ENCODE measurements around the gene SLC6A18.

The SLC6A18 gene

DNA sequence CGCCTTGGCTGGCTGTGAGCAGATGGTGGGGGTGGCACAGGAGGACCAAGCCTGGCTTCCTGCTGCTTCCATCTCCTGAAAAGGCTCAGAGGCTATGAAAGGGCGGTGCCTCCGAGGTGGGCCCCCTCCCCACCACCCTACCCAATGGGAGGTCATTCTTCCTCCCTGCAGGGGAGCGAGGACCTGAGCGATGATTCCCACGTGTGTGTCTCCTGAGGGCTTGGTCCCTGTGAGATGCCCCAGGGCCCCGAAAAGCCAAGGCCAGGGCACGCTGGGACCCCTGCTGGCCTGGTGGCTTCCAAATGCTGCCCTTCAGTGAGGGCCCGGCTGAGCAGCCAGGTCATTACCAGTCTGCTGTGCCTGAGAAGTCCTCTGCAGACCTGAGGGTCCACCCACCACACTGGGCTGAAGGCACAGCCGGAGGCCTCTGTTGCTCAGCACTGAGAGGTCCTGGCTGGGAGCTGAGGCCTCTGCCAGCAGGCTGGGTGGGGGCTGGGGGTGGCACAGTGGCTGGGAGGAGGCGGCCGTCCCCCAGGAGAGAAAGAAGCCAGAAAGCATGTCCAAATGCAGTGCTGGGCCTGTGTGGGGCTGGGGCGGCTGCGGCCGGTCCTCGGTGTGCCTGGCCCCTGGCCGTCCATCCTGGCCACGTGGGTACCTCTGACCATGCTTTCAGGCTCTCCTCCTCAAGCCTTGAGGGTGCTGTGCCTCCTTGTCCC, 37.8 kb upstream of the SLC6A18 start:
- DNase-seq = no peak

DNA sequence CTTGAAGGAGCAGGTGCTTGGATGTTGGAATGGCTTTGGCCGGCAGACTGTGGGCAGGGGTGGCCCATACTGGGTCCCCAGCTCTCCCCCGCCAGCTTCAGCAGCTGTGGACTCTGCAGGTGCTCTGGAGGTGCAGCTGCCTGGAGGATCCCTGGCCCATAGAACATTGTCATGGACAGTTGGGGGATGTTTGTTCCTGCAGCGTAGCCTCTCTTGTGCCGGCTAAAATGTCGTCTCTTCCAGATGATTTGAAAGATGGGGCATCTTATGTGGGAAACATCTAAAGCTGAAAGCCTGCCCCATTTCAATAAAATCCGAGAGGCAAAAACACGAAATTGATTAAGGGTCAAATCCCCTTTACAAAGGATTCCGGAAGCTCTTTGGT, 37.2 kb upstream of the SLC6A18 start:
- no peak for DNase-seq

DNA sequence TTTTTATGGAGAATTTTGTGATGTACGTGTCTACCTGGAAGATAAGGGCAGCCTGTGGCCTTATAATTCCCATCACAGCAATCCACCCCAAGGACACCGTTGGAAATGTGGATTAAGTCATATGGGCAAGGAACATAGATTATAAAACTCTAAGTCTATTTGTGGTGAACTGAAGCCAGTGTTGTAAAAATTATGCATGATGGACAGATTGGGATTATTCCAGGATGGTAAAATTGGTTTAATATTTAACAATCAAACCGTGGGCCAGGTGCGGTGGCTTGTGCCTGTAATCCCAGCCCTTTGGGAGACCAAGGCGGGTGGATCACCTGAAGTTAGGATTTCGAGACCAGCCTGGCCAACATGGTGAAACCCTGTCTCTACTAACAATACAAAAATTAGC, 36.7 kb upstream of the SLC6A18 start:
- DNase-seq = no peak

DNA sequence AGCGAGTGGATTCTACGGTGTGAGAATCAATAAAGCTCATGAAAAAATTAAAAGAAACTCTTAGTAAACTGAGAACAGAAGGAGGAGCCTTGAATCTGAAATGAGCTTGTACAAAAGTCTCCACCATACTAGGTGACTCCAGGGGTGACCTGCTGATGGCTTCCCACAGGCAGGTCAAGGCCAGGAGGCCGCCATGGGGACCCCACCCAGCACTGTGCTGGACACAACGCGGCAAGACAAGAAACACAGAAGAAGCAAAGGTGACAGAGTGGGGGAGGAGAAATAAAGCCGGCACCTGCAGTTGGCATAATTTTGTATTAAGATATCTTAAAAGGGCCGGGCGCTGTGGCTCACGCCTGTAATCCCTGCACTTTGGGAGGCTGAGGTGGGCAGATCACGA, 35.9 kb upstream of the SLC6A18 start:
- DNase-seq = no peak

DNA sequence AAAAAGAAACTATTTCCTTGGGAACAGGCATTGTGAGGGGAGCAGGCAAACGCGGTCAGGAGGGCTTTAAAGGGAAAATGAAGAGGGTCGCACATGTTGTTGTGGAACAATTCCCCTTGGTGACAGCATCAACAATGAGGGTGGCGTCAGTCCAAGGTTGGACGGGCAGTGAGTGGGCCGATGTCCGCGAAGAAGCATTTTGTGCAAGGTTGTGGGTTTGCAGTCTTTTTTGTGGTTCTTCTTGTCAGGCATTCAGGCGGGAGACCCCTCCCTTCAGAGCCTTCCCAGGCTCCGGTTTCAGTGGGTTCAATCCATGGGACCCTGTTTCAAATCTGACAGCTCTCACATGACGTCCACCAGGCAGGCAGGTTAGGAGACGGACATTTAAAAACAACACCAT, 34.9 kb upstream of the SLC6A18 start:
- DNase-seq = no peak

DNA sequence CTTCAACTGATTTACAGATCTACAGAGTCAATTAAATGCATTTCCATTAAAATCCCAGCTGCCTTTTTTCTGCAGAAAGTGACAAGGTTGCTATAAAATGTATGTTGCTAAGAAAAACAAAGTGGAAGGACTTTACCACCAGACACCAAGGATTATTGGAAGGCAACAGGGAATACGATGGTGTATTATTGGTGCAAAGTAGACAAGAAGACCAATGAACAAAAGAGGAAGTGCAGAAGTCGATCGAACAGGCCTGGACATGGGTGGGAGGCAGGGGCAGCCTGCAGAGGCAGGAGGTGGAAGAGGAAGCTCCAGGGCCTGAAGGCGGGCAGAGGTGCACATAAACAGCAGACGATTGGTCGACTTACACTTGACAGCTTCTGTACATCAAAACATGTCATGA, 34.3 kb upstream of the SLC6A18 start:
- no peak for DNase-seq

DNA sequence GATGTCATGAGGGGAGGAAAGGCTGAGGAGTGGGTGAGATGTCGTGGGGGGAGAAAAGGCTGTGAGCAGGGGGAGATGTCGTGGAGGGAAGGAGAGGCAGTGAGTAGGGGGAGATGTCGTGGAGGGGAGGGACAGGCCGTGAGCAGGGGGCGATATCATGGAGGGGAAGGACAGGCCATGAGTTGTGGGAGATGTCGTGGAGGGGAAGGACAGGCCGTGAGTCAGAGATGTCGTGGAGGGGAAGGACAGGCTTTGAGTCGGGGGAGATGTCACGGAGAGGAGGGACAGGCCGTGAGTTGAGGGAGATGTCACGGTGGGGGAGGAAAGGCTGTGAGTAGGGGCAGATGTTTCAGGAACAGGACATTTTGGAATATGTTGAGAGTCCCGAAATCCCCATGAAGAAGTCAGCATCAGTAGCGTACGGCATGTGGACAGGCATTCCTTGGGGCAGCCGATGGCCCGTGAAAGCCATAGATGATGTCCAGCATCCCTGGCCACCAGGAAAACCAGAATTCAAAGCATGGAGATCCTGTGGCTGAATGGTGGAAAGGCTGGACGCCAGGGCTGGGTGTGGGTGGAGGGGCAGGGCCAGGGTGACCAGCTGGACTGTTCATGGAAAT, 32.1 kb upstream of the SLC6A18 start:
- DNase-seq = no peak

DNA sequence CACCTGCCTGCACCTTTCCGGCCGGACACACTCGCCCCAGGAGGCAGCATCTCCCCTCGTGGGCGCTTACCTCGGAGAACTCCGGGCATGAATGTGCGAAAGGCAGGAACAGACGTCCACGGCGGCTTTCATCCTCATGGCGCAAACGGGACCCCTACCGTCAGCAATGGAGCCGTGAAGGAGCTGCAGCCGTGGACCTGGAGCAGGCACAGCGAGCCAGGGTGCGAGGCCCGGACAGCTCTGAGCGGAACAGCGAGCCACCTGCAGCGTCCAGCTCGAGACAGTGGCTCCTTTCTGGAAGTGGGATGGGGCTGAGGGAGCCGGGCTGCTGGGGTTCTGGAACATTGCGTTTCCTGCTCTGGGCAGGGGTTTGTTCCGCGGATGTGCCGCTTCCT, 31.6 kb upstream of the SLC6A18 start:
- no peak for DNase-seq

DNA sequence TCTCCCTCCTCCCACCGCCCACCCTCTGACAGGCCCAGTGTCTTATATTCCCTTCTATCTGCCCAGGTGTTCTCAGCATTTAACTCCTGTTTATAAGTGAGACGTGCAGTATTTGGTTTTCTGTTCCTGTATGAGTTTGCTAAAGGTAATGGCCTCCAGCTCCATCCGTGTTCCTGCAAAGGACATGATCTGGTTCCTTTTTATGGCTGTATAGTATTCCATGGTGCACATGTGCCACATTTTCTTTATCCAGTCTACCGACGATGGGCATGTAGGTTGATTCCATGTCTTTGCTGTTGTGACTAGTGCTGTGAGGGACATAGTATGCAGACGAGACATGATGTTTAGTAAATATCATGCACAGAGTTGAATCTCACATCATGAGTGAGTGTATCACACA, 30.8 kb upstream of the SLC6A18 start:
- DNase-seq = no peak

DNA sequence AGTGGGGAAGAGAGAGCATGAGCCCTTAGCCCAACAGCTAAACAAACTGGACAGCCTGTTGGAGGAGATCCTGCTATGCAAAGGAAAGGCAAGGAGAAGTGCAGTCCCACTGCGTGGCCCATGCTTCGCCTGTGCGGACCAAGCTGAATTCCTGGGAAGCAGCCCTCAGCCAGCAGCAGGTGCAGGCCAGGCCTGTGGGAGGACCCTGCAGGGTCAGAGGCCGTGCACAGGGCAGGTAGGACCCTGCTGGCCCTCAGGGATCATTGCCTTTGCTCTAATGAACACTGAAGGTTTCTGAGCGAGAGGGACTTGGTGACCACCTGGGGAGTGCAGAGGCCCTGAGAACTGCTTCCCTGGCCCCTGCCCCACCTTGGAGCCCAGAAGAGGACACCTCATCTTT, 29.7 kb upstream of the SLC6A18 start:
- DNase-seq = no peak

DNA sequence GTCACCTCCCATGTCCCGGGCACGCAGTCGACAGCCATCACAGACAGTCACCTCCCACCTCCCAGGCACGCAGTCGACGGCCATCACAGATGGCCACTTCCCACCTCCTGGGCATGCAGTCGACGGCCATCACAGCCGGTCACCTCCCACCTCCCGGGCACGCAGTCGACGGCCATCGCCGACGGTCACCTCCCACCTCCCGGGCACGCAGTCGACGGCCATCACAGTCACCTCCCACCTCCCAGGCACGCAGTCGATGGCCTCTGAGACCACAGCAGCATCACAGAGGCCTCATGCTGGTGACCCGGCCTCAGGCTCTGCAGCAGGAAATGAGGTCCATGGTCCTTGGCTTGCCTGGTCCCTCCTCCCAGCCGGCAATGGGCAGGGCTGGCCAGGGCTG, 29.3 kb upstream of the SLC6A18 start:
- no peak for DNase-seq

DNA sequence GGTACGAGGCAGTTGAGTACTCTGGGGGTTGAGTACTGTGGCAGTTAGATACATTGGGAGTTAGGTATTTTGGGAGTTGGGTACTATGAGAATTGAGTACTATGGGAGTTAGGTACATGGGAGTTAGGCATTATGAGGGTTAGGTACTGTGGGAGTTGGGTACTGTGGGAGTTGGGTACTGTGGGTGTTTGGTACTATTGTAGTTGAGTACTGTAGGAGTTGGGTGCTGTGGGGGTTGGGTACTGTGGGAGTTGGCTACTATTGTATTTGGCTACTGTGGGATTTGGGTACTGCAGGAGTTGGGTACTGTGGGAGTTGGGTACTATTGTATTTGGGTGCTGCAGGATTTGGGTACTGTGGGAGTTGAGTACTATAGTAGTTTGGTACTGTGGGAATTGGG, 28.6 kb upstream of the SLC6A18 start:
- no peak for DNase-seq

DNA sequence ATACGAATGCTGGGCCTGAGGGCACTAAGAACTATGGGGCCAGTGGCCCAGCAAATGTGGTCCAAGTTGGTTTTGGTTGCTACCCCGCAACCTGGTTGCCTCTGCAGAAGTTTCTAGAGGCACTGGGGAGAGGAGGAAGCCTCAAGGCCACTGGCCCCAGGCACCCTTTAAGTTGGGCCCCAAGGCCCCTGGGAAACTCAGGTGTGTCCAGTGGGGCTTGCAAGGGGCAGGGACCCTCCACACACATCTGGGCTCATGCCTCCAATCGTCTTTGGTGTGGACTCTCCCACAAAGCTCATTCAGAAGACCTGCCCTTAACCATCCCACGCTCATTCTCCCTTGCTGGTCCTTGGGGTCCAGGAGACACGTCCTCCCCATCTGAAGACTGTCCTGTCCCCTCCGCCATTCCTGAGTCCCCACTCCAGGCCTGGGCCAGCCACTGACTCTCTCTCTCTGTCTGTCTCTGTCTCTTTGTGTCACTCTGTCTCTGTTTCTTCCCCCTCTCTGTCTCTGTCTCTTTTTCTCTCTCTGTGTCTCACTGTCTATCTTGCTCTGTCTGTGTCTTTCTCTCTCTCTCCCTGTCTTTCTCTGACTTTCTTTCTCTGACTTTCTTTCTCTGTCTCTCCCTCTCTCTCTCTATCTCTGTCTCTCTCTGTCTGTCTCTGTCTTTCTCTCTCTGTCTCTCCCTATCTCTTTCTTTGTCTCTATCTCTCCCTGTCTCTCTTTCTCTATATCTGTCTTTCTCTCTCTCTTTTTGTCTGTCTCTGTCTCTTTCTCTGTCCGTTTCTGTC, 27.1 kb upstream of the SLC6A18 start:
- no peak for DNase-seq

DNA sequence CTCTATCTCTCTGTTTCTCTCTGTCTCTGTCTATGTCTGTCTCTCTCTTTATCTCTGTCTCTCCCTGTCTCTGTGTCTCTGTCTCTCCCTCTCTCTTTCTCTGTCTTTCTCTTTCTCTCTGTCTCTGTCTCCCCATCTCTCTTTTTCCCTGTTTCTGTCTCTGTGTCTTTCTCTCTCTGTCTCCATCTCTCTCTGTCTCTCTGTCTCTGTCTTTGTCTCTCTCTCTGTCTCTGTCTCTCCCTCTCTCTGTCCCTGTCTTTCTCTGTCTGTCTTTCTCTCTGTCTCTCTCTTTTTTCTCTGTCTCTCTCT, 25.9 kb upstream of the SLC6A18 start:
- DNase-seq = no peak

DNA sequence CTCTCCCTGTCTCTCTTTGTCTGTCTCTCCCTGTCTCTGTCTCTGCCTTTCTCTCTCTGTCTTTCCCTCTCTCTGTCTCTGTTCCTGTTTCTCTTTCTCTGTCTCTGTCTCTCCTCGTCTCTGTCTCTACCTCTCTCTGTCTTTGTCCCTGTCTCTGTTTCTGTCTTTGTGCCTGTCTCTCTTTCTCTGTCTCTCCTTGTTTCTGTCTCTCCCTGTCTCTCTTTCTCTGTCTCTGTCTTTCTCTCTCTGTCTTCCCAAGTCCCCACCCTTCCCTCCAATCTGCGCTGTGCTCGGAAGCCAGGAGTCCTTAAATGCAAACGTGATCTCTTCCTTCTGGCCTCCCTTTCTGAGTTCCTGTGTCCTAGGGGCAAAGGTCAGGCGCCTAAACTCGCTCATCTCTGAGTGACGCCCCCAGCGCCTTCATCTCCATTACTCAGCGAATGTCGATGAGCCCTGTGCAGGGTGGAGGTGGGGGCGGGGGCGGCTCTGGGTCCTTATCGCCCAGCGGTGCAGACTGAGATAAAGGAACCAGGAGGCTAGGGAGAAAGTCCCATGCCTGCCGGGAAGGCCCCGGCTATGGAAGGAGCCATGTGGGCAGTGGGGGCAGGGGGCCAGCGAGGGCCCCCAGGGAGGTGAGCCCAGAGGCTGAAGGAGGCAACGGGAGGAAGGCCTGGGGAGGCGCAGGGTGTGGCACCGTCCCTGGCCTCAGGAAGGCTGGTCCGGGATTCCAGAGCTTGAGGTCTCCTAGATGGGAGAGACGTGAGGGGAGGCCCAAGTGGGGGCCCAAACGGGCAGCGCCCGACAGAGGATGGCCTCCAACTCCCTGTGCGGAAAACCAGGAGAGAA, 25.3 kb upstream of the SLC6A18 start:
- no peak for DNase-seq

DNA sequence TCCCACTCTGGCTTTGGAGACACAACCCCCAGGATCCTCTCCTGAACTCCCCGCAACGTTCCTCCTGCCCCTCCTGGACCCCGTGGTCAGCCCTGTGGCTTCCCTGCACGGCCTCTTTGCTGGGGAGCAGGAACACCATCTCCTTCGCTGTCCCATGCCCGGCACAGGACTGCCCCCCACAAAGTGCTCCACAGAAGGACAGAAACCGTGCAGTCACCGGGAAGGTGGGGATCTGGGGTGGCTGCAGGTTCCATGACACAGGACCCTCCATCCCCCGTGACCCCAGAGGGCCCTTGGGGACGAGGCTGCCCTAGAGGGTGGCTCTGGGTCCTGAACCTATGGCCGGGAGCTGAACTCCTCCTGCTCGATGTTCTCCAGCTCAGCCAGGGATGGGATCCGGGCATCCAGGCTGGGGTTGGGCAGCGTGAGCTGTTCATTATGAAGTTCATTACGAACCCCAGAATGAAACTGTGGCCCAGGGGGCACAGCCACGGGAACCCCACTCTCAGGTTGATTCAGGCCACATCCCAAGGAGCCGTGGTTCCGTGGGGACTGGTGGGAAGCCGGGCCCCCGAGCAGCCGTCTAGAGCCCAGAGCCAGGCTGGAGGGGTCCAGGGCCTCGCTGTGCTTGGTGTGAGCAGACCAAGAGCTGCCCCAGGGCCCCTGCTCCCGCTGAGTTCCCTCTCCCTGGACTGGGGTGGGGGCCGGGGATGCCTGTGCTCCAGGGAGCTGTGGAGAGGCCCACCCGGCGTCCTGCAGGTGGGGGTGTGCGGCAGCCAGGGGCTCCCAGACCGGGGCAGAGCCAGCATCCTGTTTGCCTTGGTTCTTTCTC, 24.5 kb upstream of the SLC6A18 start:
- DNase-seq = no peak

DNA sequence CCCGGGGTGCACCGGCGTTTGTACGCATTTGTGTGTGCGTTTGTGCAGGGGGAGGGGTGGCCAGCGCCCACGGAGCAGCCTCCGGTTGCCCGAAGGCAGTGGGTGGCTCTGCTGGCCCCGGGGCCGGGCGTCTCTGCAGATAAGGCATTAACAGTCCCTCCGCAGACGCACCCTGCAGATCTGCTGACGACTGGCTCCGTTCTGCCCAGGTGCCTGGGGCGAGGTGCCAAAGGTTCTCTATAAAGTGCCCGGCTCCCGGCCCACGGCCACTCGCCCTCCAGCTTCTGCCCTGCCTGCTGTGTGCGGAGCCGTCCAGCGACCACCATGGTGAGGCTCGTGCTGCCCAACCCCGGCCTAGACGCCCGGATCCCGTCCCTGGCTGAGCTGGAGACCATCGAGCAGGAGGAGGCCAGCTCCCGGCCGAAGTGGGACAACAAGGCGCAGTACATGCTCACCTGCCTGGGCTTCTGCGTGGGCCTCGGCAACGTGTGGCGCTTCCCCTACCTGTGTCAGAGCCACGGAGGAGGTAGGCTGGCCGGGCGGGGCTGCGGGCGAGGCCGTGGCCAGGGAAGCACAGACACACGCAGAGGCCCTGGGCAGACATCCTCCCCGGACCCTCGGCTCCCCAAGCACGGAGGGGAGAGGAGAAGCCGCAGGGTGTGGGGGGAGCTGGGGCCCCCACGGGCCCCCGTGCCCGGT, 23.7 kb upstream of the SLC6A18 start, which contains the start of gene SLC6A19:
Gene SLC6A19 (plus strand): TSS at position 269 of the 699 bp plus-strand sequence. CDS start 56 bp downstream, at position 325.
- DNase-seq = no peak

DNA sequence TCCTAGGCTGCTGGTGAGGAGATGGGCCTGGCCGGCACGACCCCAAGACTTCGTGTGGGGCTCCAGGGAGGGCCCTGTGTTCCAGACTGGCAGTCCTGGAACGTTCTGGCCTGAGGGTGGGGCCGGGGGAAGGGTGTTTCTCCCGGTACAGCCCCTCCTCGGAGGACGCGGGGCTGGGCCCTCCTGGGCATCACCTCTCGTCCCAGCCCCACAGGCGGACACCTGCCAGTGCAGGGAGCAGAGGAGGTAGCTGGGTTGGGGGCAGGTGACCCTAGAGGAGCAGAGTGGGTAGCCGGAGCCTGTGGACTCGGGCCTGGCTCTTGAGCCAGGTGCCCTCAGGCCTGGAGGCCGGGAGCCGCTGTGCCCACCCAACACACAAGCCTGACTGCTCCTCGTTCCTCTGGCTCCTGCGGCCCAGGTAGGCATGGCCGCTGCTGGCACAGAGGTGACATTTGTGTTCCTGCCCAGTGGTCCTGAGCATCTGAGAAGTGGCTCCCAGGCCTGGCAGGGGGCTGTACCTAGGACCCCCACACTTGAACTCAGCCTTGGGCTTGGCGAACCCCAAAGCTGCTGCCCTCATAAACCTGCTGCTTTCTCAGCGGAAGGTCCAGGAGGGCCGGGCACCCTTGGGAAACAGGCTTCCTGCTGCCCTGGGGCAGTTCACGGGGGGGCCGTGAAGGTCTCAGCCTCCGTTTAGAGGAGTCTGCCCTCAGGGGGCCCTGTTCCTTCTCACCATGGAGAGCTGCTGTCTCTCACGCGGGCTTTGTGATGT, 23.0 kb upstream of the SLC6A18 start:
- no peak for DNase-seq

DNA sequence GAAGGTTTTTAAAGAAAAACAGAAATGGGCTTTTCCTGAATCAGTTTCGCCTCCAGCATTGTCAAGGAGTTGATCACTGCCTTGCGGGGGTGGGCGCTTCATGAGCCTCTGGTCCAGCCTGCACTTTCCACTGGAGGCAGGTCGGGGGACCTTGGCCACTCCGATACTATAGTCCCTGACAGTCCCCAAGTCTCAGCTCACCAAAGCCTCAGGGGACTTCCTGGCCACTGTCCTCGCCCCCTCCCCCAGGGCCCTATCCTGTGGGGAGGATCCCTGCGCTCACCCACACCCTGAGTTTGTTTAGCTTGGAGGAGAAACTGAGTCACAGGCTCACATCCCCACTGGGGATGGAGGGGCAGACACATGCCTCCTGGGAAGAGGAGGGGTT, 22.4 kb upstream of the SLC6A18 start:
- no peak for DNase-seq

DNA sequence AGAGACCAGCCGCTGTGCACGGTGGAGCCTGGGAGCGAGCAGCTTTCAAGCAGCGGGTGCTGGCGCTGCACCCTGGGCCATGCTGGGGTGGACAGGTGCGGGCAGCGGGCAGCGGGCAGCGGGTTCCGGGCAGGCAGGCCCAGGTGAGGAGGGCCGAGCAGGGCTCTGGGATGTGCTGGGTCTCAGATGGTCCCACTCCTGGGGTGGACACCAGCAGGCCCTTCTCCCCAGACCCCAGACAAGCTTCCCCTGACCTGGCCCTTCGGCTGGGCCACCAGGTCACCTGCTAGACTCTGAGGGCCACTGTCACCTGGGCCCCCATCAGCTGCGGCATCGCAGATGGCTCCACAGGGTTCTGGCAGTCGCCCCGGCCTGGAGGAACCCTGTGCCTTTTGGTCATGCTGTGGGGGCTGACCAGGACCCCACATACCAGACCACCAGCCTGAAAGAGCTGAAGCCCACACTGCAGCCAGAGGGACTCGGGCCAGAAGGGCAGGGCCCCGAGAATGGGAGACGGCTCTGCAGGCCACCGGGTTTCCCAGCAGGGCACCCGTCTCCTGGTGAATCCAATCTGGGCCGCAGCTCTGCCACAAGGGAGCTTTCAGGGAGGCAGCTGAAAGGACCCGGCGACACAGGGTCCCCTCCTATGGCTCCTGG, 21.7 kb upstream of the SLC6A18 start:
- DNase-seq = no peak
